GM18498 (cell line): ENCODE results near the gene TBL2.
"Not testable (repeated sequence)": the region's sequence is repeated elsewhere in the genome, so short reads cannot be mapped to it uniquely, and the experiment has no call there.

Source experiments
- ATAC-seq: cut with Tn5 transposase; IDR thresholded peaks from one replicate; pipeline ENCODE4 v1.9.1; 2021; ENCODE audit warnings: mild to moderate bottlenecking, moderate library complexity; ENCODE audit not compliant: unreplicated experiment

The TBL2 gene

DNA sequence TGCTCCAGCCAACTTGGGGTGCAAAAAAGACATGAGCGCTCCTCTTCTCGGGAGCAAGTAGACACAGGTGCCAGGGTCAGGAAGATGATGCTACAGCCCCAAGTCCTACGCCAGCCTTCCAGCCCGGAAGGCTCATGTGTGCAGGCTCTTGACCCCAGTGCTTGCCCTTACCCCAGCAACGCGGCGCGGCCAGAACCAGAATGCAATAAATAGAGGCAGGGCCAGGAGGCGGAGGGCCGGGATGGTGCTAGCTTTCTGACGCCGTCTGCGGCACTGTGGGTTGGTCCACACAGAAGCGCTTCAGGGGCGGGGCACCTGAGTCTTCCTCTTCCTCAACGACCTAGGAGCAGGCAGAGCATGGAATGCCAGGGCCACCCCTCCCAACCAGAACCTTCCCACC is 41.3 kb downstream of the TBL2 start:
- ATAC-seq = no peak

DNA sequence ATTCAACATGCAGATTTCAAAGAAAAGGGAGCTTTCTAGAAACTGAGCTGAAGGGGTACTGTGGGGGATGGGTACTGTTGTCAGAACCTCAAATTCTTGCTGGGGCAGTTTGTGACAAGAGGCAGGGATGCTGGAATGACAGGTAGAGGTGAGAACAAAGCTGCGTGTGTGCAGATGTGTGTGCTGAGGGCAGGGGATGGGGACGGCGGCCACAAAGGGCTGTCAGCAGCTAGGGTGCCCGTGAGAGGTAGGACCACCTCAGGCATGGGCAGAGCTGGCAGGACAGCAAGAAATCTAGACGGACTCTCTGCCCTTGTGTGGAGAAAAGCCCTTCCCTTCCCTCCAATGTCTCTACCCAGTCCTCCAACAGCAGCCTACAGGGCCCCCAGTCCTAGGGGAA is 41.9 kb downstream of the TBL2 start:
- ATAC-seq = no peak

DNA sequence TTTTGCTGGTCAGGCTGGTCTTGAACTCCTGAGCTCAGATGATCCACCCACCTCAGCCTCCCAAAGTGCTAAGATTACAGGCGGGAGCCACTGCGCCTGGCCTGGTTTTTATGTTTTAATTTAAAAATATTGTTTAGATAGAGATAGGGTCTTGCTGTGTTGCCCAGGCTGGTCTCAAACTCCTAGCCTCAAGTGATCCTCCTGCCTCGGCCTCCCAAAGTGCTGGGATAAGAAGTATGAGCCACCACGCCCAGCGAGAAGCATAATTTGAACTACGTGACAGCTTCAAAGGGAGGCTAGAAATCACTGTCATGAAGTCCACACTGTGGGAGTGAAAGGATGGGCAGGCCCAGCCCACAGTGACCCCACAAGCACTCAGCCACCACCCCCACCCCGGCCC is 42.5 kb downstream of the TBL2 start:
- ATAC-seq = not testable (repeated sequence)

DNA sequence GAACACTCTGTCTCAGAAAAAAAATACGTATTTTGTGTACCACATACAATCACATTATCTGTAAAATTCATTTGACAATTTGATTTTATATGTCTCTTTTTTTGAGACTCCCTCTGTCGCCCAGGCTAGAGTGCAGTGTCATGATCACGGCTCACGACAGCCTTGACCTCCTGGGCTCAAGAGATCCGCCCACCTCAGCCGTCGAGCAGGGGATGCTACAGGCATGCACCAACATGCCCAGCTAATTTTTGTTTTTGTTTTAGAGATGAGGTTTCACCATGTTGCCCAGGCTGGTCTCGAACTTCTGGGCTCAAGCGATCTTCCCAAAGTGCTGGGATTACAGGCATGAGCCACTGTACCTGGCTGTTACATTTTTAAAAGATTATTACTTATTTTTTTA is 44.6 kb downstream of the TBL2 start:
- ATAC-seq = no peak

DNA sequence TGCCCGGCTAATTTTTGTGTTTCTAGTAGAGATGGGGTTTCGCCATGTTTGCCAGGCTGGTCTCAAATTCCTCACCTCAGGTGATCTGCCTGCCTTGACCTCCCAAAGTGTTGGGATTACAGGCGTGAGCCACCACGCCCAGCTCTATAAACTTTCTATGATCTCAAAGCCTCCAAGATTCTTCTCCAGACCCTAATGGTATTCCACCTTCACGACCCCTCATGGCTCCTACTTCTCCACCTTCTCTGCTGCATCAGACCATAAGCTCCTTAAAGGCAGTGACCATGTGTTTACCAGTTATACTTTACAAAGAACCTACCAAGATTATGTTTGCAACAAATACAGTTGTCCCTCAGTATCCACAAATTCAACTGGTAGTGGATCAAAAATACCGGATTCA is 46.2 kb downstream of the TBL2 start:
- no peak for ATAC-seq

DNA sequence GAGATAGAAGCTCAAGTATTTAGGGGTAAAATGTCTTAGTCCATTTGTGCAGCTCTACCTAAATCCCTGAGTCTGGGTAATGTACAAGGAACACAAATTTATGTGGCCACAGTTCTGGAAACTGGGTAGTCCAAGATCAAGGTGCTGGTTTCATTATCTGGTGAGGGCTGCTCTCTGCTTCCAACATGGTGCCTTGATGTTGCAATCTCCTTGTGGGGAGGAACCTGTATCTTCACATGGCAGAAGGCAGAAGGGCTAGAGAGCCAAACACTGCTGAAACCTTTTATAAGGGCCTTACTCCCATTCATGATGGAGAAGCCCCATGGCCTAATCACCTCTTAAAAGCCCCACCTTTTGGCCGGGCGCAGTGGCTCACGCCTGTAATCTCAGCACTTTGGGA is 47.6 kb downstream of the TBL2 start:
- ATAC-seq = no peak

DNA sequence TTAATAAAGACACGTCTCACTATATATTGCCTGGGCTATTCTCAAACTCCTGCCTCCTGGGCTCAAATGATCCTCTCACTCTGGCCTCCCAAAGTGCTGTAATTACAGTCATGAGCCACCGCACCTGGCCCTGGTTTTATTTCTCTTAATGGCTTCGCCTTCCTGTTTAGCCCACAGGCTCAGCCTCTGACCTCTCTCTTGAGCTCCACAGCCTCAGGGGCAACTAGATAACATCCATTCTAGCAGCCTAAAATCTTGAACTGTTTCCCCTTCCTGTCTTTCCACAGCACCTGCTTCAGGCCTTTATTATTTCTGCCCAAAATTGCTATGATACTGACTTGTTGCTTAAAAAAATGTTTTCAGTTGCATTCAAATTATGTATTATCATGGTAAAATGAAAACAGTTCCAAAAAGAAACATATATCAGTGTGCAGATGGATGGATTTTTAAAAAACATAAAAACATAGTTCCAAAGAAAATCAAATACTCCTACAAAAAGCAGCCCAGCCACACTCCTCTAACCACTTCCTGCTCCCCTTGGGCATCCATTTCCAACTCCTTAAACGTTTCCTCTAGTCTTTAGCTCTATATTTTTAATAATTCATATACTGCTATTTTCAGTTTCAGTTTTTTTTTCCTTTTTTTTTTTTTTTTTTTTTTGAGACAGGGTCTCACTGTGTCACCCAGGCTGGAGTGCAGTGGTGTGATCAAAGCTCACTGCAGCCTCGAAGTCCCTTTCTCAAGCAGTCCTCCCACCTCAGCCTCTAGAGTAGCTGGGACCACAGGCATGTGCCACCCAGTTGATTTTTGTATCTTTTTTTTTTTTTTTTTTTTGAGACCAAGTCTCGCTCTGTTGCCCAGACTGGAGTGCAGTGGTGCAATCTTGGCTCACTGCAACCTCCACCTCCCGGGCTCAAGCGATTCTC is 51.2 kb downstream of the TBL2 start:
- ATAC-seq = no peak

DNA sequence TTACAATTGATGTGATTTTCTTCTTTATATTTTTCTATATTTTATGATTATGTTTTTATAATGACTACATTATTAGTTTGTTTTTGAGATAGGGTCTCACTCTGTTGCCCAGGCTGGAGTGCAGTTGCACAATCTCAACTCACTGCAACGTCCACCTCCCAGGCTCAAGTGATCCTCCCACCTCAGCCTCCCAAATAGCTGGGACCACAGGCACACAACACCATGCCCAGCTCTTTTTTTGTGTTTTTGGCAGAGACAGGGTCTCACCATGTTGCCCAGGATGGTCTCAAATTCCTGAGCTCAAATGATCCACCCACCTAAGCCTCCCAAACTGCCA is 52.3 kb downstream of the TBL2 start:
- ATAC-seq = not testable (repeated sequence)

DNA sequence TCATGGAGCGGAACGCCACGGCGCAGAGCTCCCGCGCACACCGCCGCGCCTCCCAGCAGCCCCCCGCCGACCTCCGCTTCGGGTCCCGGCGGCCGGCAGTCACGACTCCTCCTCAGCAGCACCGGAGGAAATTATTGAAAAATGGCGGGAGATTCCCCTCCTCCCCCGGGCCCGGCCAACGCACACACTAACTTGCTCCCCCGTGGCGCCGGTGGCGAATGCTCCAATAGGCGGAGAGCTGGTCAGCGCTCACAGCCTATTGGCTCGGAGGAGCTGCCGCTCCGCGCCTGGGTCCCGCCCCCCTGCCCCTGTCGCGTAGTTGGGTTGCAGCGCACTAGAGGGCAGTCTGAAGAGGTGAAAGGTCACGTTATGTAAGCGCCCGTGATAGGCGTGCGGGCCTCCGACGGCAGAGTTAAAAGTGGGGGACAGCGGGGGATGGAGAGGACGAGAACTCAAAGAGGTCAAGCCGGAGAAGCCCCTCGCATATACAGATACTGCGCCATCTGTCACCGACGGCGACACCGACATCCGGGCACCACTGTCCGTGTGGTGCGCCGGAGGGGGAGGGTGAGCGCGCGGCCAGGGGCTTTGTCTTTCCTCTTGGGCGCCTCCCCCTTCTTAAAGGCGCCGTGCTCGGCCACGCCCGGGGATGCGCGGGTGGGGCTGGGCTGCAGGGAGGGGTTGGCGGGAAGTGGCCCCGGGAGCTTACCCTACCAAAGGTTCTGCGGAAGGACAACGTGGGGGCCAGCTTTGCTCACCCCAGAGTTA is 56.1 kb downstream of the TBL2 start, which contains the start of gene BAZ1B:
TSS of gene BAZ1B (minus strand) at position 189 of the 768 bp plus-strand sequence. CDS start 360 bp downstream, outside the sequence.
- ATAC-seq = peak; percentile 87

DNA sequence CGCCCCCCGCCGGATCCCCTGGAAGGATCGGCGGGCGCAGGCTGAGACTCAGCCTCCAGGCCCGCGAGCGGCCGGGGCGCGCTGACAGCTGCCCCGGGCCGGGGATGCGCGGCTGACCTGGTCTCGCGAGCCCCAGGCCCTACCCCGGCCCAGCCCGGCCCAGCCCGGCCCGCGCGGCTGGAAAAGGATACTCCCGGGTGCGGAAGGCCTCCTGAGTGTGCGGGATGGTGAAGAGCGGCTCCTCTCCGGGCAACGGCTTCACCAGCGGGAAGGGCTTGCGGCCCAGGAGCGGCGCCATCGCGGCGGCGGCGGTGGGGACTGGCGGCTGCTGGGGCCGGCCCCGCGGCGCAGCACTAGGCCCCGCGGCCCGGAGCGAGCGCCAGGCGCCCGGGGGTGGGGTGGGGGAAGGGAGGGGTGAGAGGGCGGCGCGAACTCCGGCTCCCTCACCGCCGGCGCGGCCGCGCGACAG is 56.7 kb downstream of the TBL2 start:
- peak; percentile 52 for ATAC-seq

DNA sequence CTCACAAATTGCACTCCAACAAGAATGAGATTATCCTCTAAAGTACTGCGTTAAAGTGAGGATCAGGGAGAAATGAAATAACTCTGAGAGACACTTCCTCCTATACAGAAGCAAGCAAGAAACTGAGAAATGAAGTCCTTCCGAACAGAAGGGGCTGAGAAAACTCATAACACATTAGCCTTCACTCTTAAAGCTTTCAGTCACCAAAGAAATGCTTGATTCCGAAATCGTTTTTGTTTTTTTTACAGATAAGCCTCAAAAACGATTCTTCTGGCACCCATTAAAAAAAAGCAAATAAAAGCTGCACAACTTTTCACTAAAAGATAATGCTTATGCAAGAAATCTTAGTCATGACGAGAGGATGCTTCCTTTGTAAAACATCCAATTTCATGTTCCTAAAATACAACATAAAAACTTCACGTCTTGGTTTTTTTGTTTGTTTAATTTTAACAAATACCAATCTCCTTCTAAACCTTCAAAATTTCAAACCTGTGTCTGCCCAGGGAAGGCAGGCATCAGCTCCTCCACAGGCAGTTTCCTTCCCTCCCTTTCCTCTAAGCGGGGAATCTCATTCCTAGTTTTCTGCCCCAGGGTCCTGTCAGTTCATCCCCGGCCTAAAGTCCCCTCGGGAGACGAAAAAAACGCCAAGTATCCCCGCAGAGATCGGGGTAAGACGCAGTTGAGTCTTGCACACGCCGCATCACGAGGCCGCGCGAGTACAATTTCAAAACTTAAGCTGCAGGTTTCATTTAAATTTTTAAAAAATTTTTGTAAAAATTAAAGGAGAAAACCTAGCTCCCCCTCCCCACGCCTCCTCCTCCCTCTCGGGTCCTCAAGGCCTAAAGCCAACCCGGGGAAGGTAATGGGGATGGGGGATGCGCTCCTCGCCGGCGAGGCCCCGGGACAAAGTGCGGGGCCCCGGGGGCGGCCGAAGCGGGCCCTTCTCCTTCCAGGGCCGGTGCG is 57.4 kb downstream of the TBL2 start:
- no peak for ATAC-seq

DNA sequence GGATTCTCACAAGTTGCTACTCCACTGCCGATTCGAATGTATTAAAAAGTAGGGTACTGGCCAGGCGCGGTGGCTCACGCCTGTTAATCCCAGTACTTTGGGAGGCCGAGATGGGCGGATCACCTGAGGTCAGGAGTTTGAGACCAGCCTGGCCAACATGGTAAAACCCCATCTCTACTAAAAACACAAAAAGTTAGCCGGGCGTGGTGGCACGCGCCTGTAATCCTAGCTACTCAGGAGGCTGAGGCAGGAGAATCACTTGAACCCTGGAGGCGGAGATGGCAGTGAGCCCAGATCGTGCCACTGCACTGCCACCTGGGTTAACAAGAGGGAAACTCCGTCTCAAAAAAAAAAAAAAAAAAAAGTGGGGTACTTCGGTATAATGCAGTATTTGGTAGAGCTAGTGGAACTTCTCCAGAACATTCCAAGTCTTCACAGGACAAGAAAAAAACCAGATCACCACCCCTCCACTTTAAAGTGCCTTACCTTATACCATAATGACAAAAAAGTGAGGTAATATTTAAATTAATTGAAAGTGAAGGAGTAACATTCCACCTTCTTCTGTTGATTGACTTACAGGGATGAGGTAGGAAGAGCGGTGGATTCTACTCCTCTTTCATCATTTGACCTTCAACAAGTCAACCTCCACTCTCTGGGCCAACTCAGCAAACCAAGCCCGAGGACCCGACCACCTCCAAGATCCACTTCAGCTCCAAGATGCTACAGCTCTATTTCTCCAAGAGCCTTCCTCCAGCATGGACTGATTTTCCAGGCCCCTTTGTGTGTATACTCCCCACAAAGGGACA is 58.3 kb downstream of the TBL2 start:
- ATAC-seq = no peak

DNA sequence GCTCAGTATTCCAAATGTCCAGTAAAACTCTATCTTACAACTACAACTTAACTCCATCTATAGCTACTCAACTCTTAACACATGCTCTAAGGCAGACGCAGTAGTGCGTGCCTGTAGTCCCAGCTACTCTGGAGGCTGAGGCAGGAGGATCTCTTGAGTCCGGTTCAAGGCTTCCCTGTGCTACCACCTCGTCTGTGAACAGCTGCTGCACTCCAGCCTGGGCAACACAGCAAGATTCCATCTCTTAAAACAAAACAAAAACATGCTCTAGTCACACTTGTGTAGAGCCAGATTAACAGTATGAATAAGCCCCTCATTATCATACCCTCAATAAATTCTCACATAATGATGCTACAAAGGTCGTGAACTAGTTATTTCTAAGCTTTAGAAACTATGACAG is 59.9 kb downstream of the TBL2 start:
- no peak for ATAC-seq
